Nephron progenitor cell (in vitro differentiated cells): ENCODE measurements around the gene ADAMTS1.

Source experiments
- DNase-seq: peaks from one replicate; pipeline ENCODE4 v3.0.0; 2021
- H3K27ac Mint-ChIP-seq: 2 replicates; pipeline ENCODE4 v1.8.0; 2021; ENCODE audit warnings: mild to moderate bottlenecking, moderate library complexity, mixed read lengths
- H3K27me3 Mint-ChIP-seq: 2 replicates; pipeline ENCODE4 v1.8.0; 2021; ENCODE audit warnings: mild to moderate bottlenecking, low read depth, mixed read lengths; ENCODE audit not compliant: poor library complexity
- H3K36me3 Mint-ChIP-seq: 2 replicates; pipeline ENCODE4 v1.8.0; 2021; ENCODE audit warnings: low read depth, mixed read lengths
- H3K4me1 Mint-ChIP-seq: 2 replicates; pipeline ENCODE4 v1.8.0; 2021; ENCODE audit warnings: mixed read lengths
- H3K4me3 Mint-ChIP-seq: 2 replicates; pipeline ENCODE4 v1.8.0; 2021; ENCODE audit warnings: mild to moderate bottlenecking, moderate library complexity, mixed read lengths
- H3K9me3 Mint-ChIP-seq: 2 replicates; pipeline ENCODE4 v1.8.0; 2021; ENCODE audit warnings: mild to moderate bottlenecking, moderate library complexity, mixed read lengths
- CTCF ChIP-seq: fragments of 200-600 bp; sonication (generic); IDR thresholded peaks from 2 replicates; pipeline ENCODE4 v1.5.0; 2021; ENCODE audit warnings: antibody characterized with exemption

Gene ADAMTS1

GRCh38 chr21:26836528-26836927 is 8.7 kb downstream of the ADAMTS1 start:
- H3K9me3 Mint-ChIP-seq, result no peaks in the 10 kb centered on the region
- H3K27me3 Mint-ChIP-seq, result no peaks in the 10 kb centered on the region
- H3K36me3 Mint-ChIP-seq, result peaks cover 55% of the 10 kb centered on the region
- DNase-seq, result no peak
- no peak for TF ChIP-seq CTCF
- H3K4me3 Mint-ChIP-seq, result no peak overlapping the region
- peaks cover 27% of the 10 kb centered on the region for H3K4me1 Mint-ChIP-seq
- no peak overlapping the region for H3K27ac Mint-ChIP-seq

- no peak overlapping the region for H3K4me3 Mint-ChIP-seq
- TF ChIP-seq CTCF, result no peak
- H3K27ac Mint-ChIP-seq, result no peak overlapping the region
- no peak for DNase-seq
- no peaks in the 10 kb centered on the region for H3K27me3 Mint-ChIP-seq
- H3K36me3 Mint-ChIP-seq, result peaks cover 49% of the 10 kb centered on the region
- peaks cover 23% of the 10 kb centered on the region for H3K4me1 Mint-ChIP-seq
- H3K9me3 Mint-ChIP-seq, result no peaks in the 10 kb centered on the region
Measured at GRCh38 chr21:26835714-26836265, 9.4 kb downstream of the ADAMTS1 start.

- H3K36me3 Mint-ChIP-seq, result peaks cover 43% of the 10 kb centered on the region
- TF ChIP-seq CTCF, result no peak
- H3K4me1 Mint-ChIP-seq, result peaks cover 17% of the 10 kb centered on the region
- no peak for DNase-seq
- H3K27me3 Mint-ChIP-seq, result no peaks in the 10 kb centered on the region
- no peaks in the 10 kb centered on the region for H3K9me3 Mint-ChIP-seq
- H3K27ac Mint-ChIP-seq, result peak overlapping the region; percentile 24
- no peak overlapping the region for H3K4me3 Mint-ChIP-seq
Measured at GRCh38 chr21:26835027-26835713, 10.0 kb downstream of the ADAMTS1 start.

- H3K36me3 Mint-ChIP-seq, result peaks cover 35% of the 10 kb centered on the region
- no peaks in the 10 kb centered on the region for H3K9me3 Mint-ChIP-seq
- H3K27ac Mint-ChIP-seq, result no peak overlapping the region
- H3K27me3 Mint-ChIP-seq, result no peaks in the 10 kb centered on the region
- peaks cover 17% of the 10 kb centered on the region for H3K4me1 Mint-ChIP-seq
- H3K4me3 Mint-ChIP-seq, result no peak overlapping the region
- TF ChIP-seq CTCF, result no peak
- DNase-seq, result no peak
Measured at GRCh38 chr21:26834181-26834905, 10.9 kb downstream of the ADAMTS1 start.

- peak overlapping the region; percentile 19 for H3K27ac Mint-ChIP-seq
- H3K36me3 Mint-ChIP-seq, result peaks cover 26% of the 10 kb centered on the region
- no peak overlapping the region for H3K4me3 Mint-ChIP-seq
- no peaks in the 10 kb centered on the region for H3K9me3 Mint-ChIP-seq
- TF ChIP-seq CTCF, result no peak
- peaks cover 16% of the 10 kb centered on the region for H3K4me1 Mint-ChIP-seq
- no peaks in the 10 kb centered on the region for H3K27me3 Mint-ChIP-seq
- DNase-seq, result no peak
Measured at GRCh38 chr21:26833460-26833939, 11.7 kb downstream of the ADAMTS1 start.
